H1 (cell line): ENCODE results near the gene ADRB1.

Source experiments
- CBX5 ChIP-seq: fragments of 300-800, 300-1000 bp; sonication (generic); IDR thresholded peaks from 2 replicates; pipeline ENCODE4 v1.7.1; 2016; ENCODE audit warnings: antibody characterized with exemption, low read length, low read depth
- EP300 ChIP-seq, 2 experiments: IDR thresholded peaks; 1 replicate in 1 of 2; 2 replicates in 1 of 2; pipeline ENCODE4 v1.6.1; 2011 to 2012; ENCODE audit warnings: low read depth in 2 of 2, low read length in 2 of 2, mild to moderate bottlenecking in 2 of 2, borderline replicate concordance in 1 of 2, inconsistent platforms in 1 of 2, moderate library complexity in 1 of 2
- EZH2 ChIP-seq: fragments of 200-600 bp; sonication (generic); IDR thresholded peaks from 2 replicates; pipeline ENCODE4 v1.7.1; 2012; ENCODE audit warnings: low read depth, mild to moderate bottlenecking, moderate library complexity, low read length, inconsistent platforms; ENCODE audit not compliant: severe bottlenecking
- NRF1 ChIP-seq: IDR thresholded peaks from 2 replicates; pipeline ENCODE4 v1.6.1; 2011; ENCODE audit warnings: mild to moderate bottlenecking, low read depth, low read length, improper control_type of control experiment
- POLR2A ChIP-seq, 2 experiments: IDR thresholded peaks; 1 replicate in 1 of 2; 2 replicates in 1 of 2; pipeline ENCODE4 v1.6.1; 2011; ENCODE audit warnings: low read depth in 2 of 2, low read length in 2 of 2, mild to moderate bottlenecking in 2 of 2; ENCODE audit errors: control extremely low read depth in 1 of 2
- POLR2AphosphoS5 ChIP-seq: IDR thresholded peaks from 2 replicates; pipeline ENCODE4 v1.6.1; 2011; ENCODE audit warnings: low read depth, low read length
- RXRA ChIP-seq: IDR thresholded peaks from 2 replicates; pipeline ENCODE4 v1.6.1; 2011; ENCODE audit warnings: low read depth, mild to moderate bottlenecking, low read length, moderate library complexity; ENCODE audit not compliant: insufficient read depth
- SIN3A ChIP-seq, 2 experiments: IDR thresholded peaks in 1 of 2; conservative IDR thresholded peaks in 1 of 2; 2 replicates each; pipeline ENCODE4 v1.6.1; 2011 to 2012; ENCODE audit warnings: low read length in 2 of 2, improper control_type of control experiment in 1 of 2, low read depth in 1 of 2, mild to moderate bottlenecking in 1 of 2
- TCF12 ChIP-seq: IDR thresholded peaks from 2 replicates; pipeline ENCODE4 v1.6.1; 2011; ENCODE audit warnings: low read depth, mild to moderate bottlenecking, low read length
- TEAD4 ChIP-seq: IDR thresholded peaks from 2 replicates; pipeline ENCODE4 v1.6.1; 2012; ENCODE audit warnings: low read depth, low read length, inconsistent platforms, mixed read lengths
- TF ChIP-seq, protein P1 (sequence below), 3 experiments: IDR thresholded peaks; 1 replicate in 2 of 3; 2 replicates in 1 of 3; pipeline versions ENCODE4 v1.5.1 to v1.6.1; 2011; ENCODE audit warnings: low read length in 3 of 3, mild to moderate bottlenecking in 3 of 3, inconsistent platforms in 2 of 3, low read depth in 1 of 3, moderate library complexity in 1 of 3; ENCODE audit not compliant: insufficient read depth in 1 of 3; ENCODE audit errors: control extremely low read depth in 1 of 3
- TF ChIP-seq, protein P2 (sequence below): IDR thresholded peaks from 2 replicates; pipeline ENCODE4 v1.6.1; 2012; ENCODE audit warnings: inconsistent platforms

DNA sequence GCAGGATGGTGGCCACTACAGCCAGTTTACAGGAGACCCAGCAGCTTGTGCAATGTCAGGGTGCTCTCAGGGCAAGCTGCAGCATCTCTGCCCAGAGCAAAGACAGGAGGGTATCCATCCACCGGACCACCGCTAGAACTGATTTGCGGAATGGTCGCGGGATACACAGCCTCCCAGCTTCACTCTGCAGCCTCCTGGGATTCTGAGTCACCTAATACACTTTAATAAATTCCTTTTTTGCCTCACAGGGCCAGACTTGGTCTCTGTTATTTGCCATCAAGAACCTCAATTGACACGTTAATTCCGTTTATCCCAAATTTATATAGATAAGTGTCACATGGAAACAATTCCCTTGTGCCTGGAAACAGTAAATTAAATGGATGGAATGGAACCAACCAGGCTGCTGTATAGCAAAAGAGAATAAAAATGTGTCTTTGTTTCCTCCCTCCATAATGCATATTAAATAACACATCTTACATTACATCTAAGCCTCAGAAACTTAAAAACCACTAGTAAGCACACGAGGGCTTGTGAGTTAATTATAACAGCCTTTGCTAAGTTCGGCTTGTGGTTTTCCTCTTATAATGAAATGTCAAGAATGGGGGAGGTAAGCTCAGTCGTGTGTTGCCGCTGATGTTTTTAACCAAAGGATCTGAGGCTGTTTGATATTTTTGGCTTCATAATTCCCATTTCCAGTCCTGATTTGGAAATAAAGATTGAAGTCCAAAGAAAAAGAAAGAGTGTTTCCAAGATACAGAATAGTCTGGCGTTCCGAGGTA, 52.1 kb downstream of the ADRB1 start:
- TF ChIP-seq POLR2AphosphoS5 (no peak), TEAD4 (no peak), SIN3A (conservative IDR thresholded peaks at IDR 0.05 in 1 of 2, IDR thresholded peaks at IDR 0.05 in 1 of 2; ENCODE audit: low read depth in 1 of 2, low read length in 2 of 2) (no peak), EP300 (IDR thresholded peaks at IDR 0.05; ENCODE audit: borderline replicate concordance in 1 of 2, low read depth in 2 of 2, low read length in 2 of 2) (no peak), POLR2A (IDR thresholded peaks at IDR 0.05; ENCODE audit: control extremely low read depth in 1 of 2, low read depth in 2 of 2, low read length in 2 of 2) (no peak), CBX5 (no peak), TCF12 (no peak), EZH2 (no peak), NRF1 (no peak), RXRA (no peak)
- TF ChIP-seq, protein P1, sequence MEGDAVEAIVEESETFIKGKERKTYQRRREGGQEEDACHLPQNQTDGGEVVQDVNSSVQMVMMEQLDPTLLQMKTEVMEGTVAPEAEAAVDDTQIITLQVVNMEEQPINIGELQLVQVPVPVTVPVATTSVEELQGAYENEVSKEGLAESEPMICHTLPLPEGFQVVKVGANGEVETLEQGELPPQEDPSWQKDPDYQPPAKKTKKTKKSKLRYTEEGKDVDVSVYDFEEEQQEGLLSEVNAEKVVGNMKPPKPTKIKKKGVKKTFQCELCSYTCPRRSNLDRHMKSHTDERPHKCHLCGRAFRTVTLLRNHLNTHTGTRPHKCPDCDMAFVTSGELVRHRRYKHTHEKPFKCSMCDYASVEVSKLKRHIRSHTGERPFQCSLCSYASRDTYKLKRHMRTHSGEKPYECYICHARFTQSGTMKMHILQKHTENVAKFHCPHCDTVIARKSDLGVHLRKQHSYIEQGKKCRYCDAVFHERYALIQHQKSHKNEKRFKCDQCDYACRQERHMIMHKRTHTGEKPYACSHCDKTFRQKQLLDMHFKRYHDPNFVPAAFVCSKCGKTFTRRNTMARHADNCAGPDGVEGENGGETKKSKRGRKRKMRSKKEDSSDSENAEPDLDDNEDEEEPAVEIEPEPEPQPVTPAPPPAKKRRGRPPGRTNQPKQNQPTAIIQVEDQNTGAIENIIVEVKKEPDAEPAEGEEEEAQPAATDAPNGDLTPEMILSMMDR (IDR thresholded peaks at IDR 0.05; ENCODE audit: control extremely low read depth in 1 of 3, insufficient read depth in 1 of 3, low read depth in 1 of 3, low read length in 3 of 3), result no peak
- TF ChIP-seq, protein P2, sequence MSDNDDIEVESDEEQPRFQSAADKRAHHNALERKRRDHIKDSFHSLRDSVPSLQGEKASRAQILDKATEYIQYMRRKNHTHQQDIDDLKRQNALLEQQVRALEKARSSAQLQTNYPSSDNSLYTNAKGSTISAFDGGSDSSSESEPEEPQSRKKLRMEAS, result no peak
